HEK293 (cell line): ENCODE results near the gene BAIAP3.

Experiments used
- CTCF ChIA-PET: fragments of 350-600 bp; formaldehyde crosslinking; extraction: SDS; loops from one replicate; lab custom pipeline; 2021; ENCODE audit warnings: antibody characterized with exemption; lab: Yijun Ruan, JAX
- POLR2A ChIA-PET: fragments of 300-600 bp; formaldehyde crosslinking; extraction: SDS; loops from one replicate; lab custom pipeline; 2020; ENCODE audit warnings: antibody characterized with exemption, inconsistent platforms; lab: Yijun Ruan, JAX
- H3K27ac ChIP-seq: fragments of 200-500 bp; sonication (Bioruptor generic); 2 replicates; pipeline ENCODE4 v1.5.1; 2014; ENCODE audit warnings: low read depth, low read length, control low read depth, inconsistent platforms; ENCODE audit errors: extremely low read depth
- H3K36me3 ChIP-seq, 2 experiments: fragments of 200-500 bp in 1 of 2; sonication (Bioruptor generic) in 1 of 2; 1 replicate in 1 of 2; 2 replicates in 1 of 2; pipeline ENCODE4 v1.5.1; 2014 to 2017; ENCODE audit warnings: inconsistent platforms in 2 of 2, low read length in 2 of 2; ENCODE audit not compliant: control insufficient read depth in 2 of 2, insufficient read depth in 1 of 2
- H3K4me1 ChIP-seq: fragments of 200-500 bp; sonication (Bioruptor generic); 2 replicates; pipeline ENCODE4 v1.5.1; 2014; ENCODE audit warnings: mild to moderate bottlenecking, low read length, inconsistent platforms; ENCODE audit not compliant: control insufficient read depth, insufficient read depth
- H3K4me3 ChIP-seq: 2 replicates; pipeline ENCODE4 v1.5.1; 2011; ENCODE audit warnings: low read depth, mild to moderate bottlenecking, control low read depth, low read length, moderate library complexity
- H3K9me3 ChIP-seq: fragments of 200-500 bp; sonication (Bioruptor generic); 2 replicates; pipeline ENCODE4 v1.5.1; 2014; ENCODE audit warnings: low read depth, low read length, inconsistent platforms; ENCODE audit not compliant: control insufficient read depth, insufficient read depth
- GLIS2 ChIP-seq: fragments of 450-650 bp; formaldehyde crosslinking; IDR thresholded peaks from 2 replicates; pipeline ENCODE4 v1.5.1; 2016; ENCODE audit warnings: missing biosample characterization, missing genetic modification characterization
- ZNF10 ChIP-seq: fragments of 450-650 bp; formaldehyde crosslinking; IDR thresholded peaks from 2 replicates; pipeline ENCODE4 v1.5.1; 2017; ENCODE audit warnings: missing biosample characterization, missing genetic modification characterization
- ZNF341 ChIP-seq: fragments of 450-650 bp; formaldehyde crosslinking; IDR thresholded peaks from 2 replicates; pipeline ENCODE4; 2016; ENCODE audit warnings: low read depth, missing biosample characterization, missing genetic modification characterization
- ZNF529 ChIP-seq: fragments of 450-650 bp; formaldehyde crosslinking; IDR thresholded peaks from 2 replicates; pipeline ENCODE4 v1.5.1; 2017; ENCODE audit warnings: missing genetic modification characterization, missing biosample characterization; ENCODE audit not compliant: insufficient replicate concordance
- ZNF623 ChIP-seq: fragments of 450-650 bp; formaldehyde crosslinking; IDR thresholded peaks from 2 replicates; pipeline ENCODE4 v1.5.1; 2016; ENCODE audit warnings: missing biosample characterization, missing genetic modification characterization
- ZNF830 ChIP-seq: fragments of 450-650 bp; IDR thresholded peaks from 2 replicates; pipeline ENCODE4 v1.5.0; 2018; ENCODE audit warnings: missing biosample characterization, missing genetic modification characterization, low read depth, mild to moderate bottlenecking, moderate library complexity
- TF ChIP-seq, protein P1 (sequence below): fragments of 450-650 bp; formaldehyde crosslinking; IDR thresholded peaks from 2 replicates; pipeline ENCODE4 v1.5.1; 2016; ENCODE audit warnings: missing biosample characterization, missing genetic modification characterization
- TF ChIP-seq, protein P2 (sequence below): fragments of 450-650 bp; formaldehyde crosslinking; IDR thresholded peaks from 2 replicates; pipeline ENCODE4 v1.5.1; 2016; ENCODE audit warnings: missing biosample characterization, missing genetic modification characterization
- TF ChIP-seq, protein P3 (sequence below): fragments of 450-650 bp; formaldehyde crosslinking; IDR thresholded peaks from 2 replicates; pipeline ENCODE4 v1.5.1; 2016; ENCODE audit warnings: missing biosample characterization, missing genetic modification characterization, borderline replicate concordance
- TF ChIP-seq, protein P4 (sequence below): fragments of 450-650 bp; formaldehyde crosslinking; IDR thresholded peaks from 2 replicates; pipeline ENCODE4 v1.5.1; 2016; ENCODE audit warnings: missing biosample characterization, missing genetic modification characterization

The BAIAP3 gene

DNA sequence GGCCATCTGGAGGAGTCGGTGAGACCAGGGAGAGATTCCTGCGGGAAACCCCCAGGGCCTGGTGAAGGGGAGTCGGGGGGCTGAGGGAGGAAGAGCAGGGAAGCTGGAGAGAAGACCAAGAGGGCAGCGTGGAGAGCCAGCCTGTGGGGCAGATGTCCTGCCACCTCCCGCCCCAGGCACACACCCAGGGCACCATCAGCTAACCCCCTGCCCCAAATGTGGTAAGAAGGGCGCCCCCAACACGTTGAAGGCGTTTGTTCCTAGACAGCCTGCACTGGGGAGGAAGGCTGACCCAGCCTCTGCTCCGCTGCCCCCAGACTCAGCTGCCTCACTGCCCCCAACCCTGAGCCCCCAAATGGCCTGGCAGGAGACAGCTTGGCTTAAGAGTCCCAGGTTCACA lies 1.3 kb downstream of the BAIAP3 start:
- peaks cover 2% of the 10 kb centered on the region; the same call in 1 of the 2 replicates for H3K4me1 ChIP-seq
- H3K36me3 ChIP-seq = no peaks in the 10 kb centered on the region
- TF ChIP-seq, protein P1, sequence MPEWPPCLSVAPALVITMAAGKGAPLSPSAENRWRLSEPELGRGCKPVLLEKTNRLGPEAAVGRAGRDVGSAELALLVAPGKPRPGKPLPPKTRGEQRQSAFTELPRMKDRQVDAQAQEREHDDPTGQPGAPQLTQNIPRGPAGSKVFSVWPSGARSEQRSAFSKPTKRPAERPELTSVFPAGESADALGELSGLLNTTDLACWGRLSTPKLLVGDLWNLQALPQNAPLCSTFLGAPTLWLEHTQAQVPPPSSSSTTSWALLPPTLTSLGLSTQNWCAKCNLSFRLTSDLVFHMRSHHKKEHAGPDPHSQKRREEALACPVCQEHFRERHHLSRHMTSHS = no peak
- no peak for TF ChIP-seq ZNF623
- TF ChIP-seq ZNF10 (tag by site-specific recombination) = peak; percentile 65
- TF ChIP-seq, all 188 proteins: peak for 1
- H3K9me3 ChIP-seq = no peaks in the 10 kb centered on the region
- H3K27ac ChIP-seq = no peak overlapping the region
- H3K4me3 ChIP-seq = no peak overlapping the region
- ChIA-PET CTCF (interaction anchor here (1.2 kb wide), 1 partner anchor 18 kb away, joined by 3 read pairs; no protein-coding TSS in a partner anchor), POLR2A (interaction anchor here (1.2 kb wide), 1 partner anchor 8 kb away, joined by 3 read pairs; no protein-coding TSS in a partner anchor)

DNA sequence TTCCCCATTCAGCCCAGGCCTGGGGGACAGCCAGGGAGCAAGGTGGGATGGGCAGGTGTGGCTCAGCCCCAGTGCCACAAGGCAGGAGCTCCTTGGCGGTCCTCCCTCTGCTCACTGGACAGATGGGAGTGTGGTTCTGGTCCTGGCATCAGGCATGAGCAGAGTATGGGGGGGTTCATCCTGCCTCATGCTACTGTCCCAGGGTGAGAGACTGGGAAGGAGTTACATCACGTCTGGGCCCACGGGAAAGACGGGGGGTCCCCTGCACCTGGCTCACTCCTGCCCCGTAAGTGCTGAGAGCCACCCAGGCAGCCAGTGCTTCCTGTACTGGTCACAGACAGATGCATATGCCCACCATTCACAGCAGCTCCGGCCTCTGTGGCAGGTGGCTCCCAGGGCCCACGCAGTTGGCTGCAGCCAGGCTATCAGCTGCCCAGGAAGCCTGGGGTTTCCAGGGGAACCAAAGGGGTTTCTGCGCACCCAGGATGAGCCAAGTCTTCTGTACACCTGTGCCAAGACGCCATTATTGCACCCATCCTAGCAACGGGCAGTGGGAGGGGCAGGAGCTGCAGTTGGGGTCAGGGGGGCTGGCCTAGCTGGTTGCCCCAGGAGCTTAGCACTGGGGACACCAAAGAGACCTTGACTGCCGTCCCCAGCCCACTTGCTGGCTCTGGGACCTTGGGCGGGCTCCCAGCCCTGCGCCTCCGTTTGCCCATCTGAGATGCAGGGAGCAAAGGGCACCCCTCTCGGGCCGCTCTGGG lies 1.9 kb downstream of the BAIAP3 start:
- POLR2A ChIA-PET = interaction anchor here (1.0 to 1.2 kb wide), 2 partner anchors 9 to 11 kb away, joined by 3 read pairs; no protein-coding TSS in a partner anchor
- H3K9me3 ChIP-seq = no peaks in the 10 kb centered on the region
- no peak overlapping the region for H3K4me3 ChIP-seq
- TF ChIP-seq, protein P2, sequence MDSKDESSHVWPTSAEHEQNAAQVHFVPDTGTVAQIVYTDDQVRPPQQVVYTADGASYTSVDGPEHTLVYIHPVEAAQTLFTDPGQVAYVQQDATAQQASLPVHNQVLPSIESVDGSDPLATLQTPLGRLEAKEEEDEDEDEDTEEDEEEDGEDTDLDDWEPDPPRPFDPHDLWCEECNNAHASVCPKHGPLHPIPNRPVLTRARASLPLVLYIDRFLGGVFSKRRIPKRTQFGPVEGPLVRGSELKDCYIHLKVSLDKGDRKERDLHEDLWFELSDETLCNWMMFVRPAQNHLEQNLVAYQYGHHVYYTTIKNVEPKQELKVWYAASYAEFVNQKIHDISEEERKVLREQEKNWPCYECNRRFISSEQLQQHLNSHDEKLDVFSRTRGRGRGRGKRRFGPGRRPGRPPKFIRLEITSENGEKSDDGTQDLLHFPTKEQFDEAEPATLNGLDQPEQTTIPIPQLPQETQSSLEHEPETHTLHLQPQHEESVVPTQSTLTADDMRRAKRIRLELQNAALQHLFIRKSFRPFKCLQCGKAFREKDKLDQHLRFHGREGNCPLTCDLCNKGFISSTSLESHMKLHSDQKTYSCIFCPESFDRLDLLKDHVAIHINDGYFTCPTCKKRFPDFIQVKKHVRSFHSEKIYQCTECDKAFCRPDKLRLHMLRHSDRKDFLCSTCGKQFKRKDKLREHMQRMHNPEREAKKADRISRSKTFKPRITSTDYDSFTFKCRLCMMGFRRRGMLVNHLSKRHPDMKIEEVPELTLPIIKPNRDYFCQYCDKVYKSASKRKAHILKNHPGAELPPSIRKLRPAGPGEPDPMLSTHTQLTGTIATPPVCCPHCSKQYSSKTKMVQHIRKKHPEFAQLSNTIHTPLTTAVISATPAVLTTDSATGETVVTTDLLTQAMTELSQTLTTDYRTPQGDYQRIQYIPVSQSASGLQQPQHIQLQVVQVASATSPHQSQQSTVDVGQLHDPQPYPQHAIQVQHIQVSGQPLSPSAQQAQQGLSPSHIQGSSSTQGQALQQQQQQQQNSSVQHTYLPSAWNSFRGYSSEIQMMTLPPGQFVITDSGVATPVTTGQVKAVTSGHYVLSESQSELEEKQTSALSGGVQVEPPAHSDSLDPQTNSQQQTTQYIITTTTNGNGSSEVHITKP (tag by site-specific recombination) = peak; percentile 57
- TF ChIP-seq ZNF529 = no peak
- H3K36me3 ChIP-seq = no peaks in the 10 kb centered on the region
- H3K4me1 ChIP-seq = peaks cover 2% of the 10 kb centered on the region; the same call in 1 of the 2 replicates
- no peak overlapping the region for H3K27ac ChIP-seq
- CTCF ChIA-PET = interaction anchor here (0.6 to 1.2 kb wide), 2 partner anchors 19 to 395 kb away, joined by 3 read pairs; no protein-coding TSS in a partner anchor

DNA sequence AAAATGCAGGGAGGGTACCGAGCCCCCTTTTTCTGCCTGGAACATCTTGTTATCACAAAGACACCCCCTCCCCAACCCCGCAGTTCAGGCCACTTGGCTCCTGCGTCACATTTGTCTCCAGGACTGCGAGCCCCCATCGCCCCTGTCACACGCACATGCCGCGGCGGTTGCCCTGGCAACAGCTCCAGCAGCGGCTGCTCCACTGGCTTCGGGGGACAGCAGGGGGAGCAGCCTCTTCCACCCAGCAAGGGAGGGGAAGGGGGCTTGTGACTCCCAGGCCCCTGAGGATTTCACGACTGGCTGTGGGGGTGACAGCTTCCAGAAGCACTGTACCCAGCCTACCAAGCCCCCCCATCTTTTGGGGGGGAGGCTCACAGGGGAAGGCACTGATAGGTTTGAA lies 2.6 kb downstream of the BAIAP3 start:
- 0 out of 2 replicates have a peak, but pooled peaks have one; percentile 11 for TF ChIP-seq GLIS2
- TF ChIP-seq, protein P2 (tag by site-specific recombination) = peak; percentile 34; the same call in 1 of the 2 replicates
- TF ChIP-seq, protein P3, sequence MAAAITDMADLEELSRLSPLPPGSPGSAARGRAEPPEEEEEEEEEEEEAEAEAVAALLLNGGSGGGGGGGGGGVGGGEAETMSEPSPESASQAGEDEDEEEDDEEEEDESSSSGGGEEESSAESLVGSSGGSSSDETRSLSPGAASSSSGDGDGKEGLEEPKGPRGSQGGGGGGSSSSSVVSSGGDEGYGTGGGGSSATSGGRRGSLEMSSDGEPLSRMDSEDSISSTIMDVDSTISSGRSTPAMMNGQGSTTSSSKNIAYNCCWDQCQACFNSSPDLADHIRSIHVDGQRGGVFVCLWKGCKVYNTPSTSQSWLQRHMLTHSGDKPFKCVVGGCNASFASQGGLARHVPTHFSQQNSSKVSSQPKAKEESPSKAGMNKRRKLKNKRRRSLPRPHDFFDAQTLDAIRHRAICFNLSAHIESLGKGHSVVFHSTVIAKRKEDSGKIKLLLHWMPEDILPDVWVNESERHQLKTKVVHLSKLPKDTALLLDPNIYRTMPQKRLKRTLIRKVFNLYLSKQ (tag by site-specific recombination) = no peak
- TF ChIP-seq, protein P4, sequence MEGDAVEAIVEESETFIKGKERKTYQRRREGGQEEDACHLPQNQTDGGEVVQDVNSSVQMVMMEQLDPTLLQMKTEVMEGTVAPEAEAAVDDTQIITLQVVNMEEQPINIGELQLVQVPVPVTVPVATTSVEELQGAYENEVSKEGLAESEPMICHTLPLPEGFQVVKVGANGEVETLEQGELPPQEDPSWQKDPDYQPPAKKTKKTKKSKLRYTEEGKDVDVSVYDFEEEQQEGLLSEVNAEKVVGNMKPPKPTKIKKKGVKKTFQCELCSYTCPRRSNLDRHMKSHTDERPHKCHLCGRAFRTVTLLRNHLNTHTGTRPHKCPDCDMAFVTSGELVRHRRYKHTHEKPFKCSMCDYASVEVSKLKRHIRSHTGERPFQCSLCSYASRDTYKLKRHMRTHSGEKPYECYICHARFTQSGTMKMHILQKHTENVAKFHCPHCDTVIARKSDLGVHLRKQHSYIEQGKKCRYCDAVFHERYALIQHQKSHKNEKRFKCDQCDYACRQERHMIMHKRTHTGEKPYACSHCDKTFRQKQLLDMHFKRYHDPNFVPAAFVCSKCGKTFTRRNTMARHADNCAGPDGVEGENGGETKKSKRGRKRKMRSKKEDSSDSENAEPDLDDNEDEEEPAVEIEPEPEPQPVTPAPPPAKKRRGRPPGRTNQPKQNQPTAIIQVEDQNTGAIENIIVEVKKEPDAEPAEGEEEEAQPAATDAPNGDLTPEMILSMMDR (tag by site-specific recombination) = peak; percentile 57; the same call in 1 of the 2 replicates
- TF ChIP-seq ZNF341 (tag by site-specific recombination) = peak; percentile 38; the same call in 1 of the 2 replicates
- TF ChIP-seq ZNF830 (tag by site-specific recombination) = no peak
- Histone ChIP-seq H3K4me1 (peaks cover 2% of the 10 kb centered on the region; the same call in 1 of the 2 replicates), H3K4me3 (no peak overlapping the region), H3K36me3 (no peaks in the 10 kb centered on the region), H3K9me3 (no peaks in the 10 kb centered on the region), H3K27ac (no peak overlapping the region)
- ChIA-PET CTCF (interaction anchor here (0.6 kb wide), 1 partner anchor 394 kb away, joined by 3 read pairs; no protein-coding TSS in a partner anchor), POLR2A (interaction anchor here (1.0 kb wide), 1 partner anchor 11 kb away, joined by 3 read pairs; no protein-coding TSS in a partner anchor)
